NCI-H1436 treated with DMSO at 0.1 percent for 48 hours (cell line): Measurements from ENCODE around the gene ORMDL1.
A peak's percentile ranks its signal among the peaks of the same experiment; 100 is the strongest.
"Not testable (repeated sequence)": the region's sequence is repeated elsewhere in the genome, so short reads cannot be mapped to it uniquely, and the experiment has no call there.

Experiments used
- DNase-seq: peaks from one replicate; lab custom pipeline; 2025; lab: John Stamatoyannopoulos, UW

Gene ORMDL1

DNA sequence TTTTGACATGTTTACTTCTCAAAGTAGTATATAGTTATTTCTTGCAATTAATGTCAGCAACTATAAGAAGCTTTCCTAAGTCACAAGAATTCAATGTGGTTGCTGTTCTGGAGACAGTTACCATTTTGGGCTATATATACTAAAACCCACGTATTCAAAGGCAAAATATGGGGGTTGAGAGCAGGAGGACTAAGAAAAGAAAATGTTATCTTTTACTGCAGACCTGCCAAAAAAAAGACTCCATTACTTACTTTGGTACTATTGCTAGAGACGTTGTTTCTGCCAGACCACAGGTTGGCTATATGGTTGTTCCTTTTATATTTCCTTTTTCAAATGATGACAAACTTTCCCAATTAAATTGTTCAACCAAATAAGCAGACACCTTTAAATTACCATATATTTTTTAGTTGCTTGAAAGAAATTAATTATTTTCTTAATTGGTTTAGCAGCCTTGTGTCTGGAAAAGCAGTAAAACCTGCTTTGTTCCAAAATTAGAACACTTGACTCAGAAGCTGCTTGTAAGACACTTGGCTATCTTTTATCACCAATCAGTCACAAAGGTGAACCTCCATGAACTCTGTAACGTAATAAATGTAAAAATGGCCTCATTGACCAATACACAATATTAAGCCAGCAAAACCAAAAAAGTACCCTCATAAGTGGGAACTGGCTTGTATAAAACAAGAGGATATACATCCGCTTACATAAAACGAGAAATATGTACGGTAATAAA is 13.4 kb downstream of the ORMDL1 start:
- no peak for DNase-seq

DNA sequence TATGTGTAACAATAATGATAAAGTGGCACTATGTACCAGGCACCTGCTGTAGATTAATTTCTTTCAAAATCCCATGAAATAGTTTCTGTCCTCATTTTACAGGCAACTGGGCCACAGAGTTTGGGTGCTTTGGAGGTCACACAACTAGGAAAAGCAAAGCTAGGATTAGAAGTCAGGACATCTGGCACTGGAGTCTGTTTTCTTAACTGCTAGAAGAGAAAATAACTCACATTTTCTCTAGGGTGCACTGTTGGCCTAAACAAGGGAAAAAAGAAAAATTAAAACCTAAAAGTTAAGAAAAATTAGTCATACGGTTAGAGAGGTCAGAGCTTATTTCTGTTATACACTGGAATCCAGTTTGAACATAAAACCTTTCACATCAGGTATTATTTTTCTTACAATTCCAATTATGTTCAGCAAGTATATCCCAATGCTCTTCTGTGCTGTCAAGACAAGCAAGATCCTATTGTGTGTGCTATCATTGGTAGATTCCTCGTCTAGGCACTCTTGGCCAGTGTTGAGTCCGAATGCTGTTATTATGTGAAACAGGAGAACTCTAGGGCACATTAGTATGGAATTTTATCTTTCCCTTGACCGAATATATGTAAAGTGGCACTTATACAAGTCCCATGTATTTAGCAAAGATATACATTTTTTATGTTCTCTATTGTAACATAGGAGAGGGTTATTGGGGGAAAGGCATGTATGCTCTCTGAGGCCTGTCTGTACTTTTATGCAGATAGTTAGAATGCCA is 20.1 kb downstream of the ORMDL1 start:
- no peak for DNase-seq

- peak; percentile 67 for DNase-seq
These were observed 21.4 kb downstream of the ORMDL1 start, which contains the start of gene OSGEPL1 for GRCh38 chr2:189762551-189763298. Gene OSGEPL1 (minus strand): TSS chr2:189762792. CDS start chr2:189761640, 1,152 bp downstream.

DNA sequence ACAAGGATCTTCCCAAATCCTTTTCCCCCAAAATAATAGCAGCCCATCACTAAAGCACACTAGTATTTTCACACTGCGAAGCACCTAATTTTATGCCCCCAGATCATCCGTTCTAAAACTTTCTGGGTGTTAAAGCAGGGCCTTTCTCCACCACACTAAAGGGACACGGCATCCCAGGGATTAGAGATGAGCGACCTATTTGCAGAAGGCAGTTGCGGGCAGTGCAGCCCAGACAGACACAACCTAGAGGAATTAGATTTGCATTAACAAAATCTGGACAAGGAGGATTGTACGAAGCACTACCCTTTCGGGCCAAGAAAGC is 21.9 kb downstream of the ORMDL1 start:
- DNase-seq = no peak

DNA sequence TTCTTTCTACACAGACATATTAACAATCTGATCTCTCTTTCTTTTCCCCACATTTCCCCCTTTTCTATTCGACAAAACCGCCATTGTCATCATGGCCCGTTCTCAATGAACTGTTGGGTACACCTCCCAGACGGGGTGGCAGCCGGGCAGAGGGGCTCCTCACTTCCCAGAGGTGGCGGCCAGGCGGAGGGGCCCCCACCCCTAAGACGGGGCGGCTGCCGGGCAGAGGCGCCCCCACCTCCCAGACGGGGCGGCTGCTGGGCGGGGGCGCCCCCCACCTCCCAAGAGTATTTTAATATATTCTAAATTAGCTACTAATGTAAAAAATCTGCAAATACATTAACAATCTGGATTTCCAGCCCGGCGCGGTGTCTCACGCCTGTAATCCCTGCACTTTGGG is 24.0 kb downstream of the ORMDL1 start:
- DNase-seq = not testable (repeated sequence)

GRCh38 chr2:189756311-189756952 is 27.7 kb downstream of the ORMDL1 start:
- DNase-seq = no peak

DNA sequence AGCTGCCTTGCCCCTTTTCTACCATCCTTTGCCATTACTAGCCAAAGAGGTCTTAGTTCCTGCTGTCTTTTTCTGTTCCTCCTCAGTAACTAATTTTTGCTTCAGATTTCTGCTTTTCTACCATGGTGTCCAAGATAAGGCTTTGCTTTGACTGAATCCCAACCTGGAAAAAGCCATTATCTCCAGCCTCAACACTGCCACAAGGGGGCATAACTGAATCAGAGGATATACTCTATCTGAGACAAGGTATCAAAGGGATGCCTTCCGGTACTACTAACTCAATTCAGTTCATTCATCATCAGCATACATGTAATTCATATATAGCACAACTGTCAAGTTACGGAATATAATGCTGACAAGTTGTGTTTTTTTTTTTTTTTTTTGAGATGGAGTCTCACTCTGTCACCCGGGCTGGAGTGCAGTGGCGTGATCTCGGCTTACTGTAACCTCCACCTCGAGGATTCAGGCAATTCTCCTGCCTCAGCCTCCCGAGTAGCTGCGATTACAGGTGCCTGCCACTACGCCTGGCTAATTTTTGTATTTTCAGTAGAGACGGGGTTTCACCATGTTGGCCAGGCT is 33.0 kb downstream of the ORMDL1 start:
- no peak for DNase-seq

- DNase-seq = no peak
These were observed 54.7 kb downstream of the ORMDL1 start for GRCh38 chr2:189729430-189729829.

GRCh38 chr2:189726849-189727248 is 57.3 kb downstream of the ORMDL1 start:
- DNase-seq = no peak

- DNase-seq = no peak
These were observed 57.9 kb downstream of the ORMDL1 start for GRCh38 chr2:189726271-189726670.

- no peak for DNase-seq
These were observed 60.9 kb downstream of the ORMDL1 start for GRCh38 chr2:189723192-189723591.
